Measurements from ENCODE around the gene NCAM1.

Gene NCAM1

DNA sequence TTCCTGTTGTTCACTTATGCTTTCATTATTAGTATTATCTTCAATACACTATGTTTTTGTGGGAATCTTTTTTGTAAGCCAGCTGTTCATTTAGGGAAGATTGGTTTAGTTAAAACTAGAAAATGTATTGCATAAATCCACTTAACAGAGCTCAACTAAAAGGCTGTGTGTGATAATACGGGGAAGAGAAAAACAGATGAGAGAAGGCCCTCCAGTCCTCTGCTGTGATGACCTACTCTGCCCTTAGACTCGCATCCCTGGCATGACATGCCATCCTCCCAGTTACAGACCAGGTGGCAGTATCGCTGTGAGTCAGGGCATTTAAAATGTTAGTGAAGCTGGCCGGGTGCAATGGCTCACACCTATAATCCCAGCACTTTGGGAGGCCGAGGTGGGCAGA lies 179.8 kb downstream of the NCAM1 start:
- no peak for DNase-seq

DNA sequence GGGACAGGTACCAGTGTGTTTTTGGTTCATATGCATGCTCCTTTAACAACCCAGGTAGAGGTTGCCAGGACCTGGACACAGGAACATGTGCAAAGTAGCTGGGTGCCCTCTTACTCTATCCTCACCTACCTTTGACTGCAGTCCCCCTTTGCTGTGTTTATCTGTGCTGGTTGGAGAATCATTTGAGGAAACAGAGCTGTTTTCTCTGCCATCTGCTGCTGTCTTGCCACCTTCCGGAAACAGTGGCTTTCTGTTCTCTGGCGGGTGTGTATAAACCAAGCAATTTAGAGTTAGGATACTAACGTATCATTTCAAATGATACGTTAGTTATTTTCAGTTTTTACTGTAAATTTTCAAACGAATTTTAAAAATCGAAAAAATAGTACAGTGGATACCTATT lies 181.3 kb downstream of the NCAM1 start:
- no peak for DNase-seq

DNA sequence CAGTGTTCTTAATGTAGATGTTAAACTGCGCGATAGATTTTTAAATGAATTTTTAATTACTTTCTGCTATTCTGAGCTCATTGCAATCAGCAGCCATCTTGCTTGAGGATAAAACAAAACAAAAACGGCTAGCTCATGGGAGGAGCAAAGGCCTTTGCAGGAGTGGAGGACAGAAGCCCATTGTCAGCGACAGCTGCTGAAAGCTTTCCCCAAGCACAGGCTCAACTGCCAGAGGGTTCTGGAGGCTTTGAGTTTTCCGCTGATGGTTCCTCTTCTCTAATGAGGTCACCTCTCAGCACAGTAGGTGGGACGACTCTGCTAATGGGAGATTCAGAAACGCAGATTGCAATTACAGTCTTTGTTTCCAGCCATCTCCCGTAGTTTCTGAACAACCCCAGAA lies 186.0 kb downstream of the NCAM1 start:
- DNase-seq, result no peak

DNA sequence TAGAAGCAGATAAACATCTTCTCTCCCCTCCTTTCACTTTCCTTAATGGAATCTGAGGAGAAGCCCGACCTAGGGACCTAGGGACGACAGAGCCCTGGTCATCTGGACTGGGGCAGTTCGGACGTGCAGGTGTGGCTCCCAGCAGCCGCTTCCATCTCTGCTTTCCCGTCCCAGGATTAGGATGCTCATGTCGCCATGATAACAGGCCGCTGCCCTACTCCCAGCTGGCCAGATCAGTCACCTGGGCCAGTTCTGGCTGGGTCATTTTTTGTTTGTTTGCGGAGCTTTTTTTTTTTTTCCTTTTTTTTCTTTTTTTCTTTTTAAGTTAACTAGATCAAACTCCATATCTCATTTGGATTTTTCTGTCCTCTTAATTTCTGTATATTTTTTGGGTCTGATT lies 186.9 kb downstream of the NCAM1 start:
- no peak for DNase-seq

DNA sequence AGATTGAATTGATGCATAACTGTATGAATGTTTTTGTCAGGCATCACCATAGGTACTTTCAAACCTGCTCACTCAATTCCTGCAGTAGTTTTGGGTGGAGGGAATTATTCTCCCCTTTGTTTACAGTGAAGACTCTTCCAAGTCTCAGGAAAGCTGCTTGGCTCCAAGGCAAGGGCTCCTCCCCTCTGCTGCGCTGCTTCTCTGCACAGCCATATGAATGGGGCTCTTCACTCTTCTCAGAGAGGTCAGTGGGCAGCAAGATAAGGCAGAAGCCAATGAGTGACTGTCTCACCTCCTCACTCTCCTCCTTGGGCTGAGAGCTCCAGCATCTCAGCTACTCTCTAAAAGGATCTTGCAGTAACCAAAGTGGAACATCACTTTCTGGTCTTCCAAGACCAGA lies 187.4 kb downstream of the NCAM1 start:
- no peak for DNase-seq

DNA sequence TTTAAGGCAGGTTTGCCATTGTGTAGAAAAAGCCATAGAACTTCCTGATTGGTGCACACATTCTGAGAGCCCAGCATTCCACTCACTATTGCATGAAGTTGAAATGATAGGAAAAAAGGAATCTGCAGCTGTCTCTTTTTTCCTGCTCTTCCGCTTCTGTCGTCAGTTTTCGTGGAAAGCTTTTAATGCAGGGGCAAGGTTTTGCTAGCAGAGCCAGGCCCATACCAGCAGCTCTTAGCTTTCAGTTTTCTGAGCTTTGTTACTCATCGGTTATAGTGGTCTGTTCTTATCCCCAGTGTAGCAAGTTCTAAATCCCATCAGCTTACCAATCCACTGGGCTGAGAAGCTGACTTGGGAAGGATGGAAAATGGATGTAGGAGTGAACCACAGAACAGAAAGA lies 190.3 kb downstream of the NCAM1 start:
- DNase-seq, result no peak

DNA sequence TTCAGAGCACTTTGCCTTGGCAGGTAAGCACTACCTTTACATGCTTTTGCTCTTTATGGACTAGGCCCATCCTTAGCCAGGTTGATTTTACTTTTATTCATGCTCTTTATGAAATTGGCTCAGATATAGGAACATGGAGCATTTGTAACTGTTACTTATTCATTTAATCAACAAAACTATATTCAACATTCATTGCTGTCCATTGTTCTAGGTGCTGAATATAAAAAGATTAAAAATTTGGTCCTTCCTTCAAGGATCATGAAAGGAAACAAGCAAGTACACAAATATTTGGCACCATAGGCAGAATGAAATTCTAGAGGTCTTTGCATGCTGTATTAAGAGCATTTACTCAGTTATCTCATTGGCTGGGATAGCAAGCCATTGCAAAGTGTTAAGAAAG lies 191.3 kb downstream of the NCAM1 start:
- no peak for DNase-seq

DNA sequence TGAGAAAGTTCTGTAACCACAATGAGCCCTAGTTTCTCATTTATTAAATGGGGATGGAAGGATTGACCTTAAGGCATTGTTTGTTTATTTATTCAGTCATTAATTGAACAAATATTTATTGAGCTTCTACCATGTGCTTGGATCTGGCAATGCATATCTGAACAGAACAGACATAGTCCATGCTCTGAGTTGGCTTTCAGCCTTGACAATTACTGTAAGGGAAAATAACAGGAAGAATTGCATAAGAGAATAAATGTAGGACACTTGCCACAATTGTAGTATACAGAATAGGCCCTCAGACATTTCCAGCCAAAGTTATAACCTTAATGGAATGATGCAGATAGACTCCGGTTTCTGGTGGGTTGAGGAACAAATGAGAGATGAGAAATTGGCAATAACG lies 192.6 kb downstream of the NCAM1 start:
- no peak for DNase-seq

DNA sequence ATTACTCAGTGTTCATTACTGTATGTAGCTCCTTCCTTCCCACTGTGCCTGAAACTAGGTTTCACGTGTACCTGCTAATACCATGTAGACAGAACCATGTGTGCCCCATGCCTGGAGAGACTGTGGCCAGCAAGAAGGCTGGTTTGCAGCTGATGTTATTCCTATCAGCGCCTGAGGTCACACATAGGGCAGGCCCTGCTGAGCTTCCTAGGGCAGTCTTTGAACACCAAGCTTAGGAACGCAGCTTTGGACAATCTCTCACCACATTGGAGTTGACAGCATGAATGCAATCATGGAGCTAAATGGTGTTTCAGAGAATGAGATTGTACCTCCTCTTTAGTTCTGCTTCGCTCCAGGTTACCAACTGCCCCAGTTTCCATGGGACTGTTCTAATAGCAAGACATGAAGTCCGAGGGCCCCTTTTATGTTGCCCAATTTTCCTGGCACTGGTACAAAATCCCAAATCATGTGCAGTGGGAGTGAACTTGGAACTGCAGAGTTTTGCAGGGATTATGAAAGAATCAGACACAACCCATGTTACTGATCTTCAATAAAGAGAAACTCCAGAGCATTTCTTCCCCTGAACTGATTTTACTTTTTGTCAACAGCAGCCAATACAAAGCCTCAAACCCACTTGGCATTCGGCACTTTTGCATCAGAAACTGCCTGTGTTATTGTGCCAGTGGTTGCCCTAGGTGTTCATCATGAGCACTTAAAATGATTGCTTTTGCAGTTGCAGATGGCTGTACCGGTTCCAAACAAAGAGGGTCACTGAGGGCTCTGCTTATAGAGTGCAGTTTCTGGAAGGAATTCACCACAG lies 199.0 kb downstream of the NCAM1 start:
- DNase-seq, result no peak

DNA sequence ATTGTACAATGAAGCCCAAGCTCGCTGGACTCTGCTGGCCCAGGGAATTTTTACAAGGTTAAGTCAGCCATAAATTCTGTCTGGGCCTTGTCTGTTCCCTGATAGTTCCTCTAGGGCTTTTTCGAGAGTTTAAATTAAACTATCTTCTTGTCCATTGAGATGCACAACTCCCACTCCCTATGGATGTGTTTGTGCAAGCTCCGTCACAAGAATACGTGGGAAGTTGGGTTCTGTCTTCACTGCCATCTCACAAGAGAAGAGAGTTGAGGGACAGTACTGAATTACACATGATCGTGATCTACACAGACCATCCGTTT lies 199.5 kb downstream of the NCAM1 start:
- DNase-seq, result no peak

DNA sequence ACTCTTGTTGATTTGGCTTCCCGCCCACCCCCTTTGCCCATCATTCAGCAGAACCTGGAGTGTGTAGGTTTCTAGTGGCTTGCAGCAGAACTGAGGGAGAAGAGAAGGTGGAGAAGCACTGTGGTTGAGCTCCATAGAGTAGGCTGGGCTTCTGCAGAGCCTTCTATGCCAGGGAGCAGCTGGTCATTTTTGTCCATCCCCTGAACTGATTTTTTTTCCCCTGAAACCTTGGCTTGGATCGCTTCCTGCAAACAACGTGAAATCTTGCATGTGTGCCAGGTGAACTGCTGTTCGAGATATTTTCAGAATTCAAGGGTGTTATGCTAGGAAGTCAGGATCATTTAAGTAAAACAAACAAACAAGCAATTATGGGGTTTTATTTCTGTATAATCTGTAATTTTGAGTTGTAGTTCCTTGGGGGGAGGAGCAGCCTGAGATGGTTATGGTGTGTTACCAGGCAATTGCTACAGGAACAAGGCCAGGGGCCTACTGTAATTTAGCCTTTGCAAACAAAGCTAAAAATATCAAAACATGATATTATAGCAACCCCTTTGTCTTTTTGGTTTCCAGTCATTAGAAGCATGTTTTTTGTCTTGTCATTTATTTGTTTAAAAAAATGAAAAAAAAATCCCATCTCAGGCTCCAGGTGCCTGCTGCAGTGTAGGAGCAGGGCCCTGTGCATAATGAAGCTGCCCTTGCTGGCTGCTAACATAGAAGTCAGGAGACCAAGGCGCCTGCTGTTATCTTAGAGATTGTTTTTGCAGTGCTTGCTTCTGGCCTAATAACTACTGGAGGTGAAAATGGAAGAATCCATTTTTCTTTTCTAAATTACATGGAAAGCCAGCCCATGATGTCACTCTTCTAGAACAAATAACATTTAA lies 200.7 kb downstream of the NCAM1 start:
- no peak for DNase-seq

DNA sequence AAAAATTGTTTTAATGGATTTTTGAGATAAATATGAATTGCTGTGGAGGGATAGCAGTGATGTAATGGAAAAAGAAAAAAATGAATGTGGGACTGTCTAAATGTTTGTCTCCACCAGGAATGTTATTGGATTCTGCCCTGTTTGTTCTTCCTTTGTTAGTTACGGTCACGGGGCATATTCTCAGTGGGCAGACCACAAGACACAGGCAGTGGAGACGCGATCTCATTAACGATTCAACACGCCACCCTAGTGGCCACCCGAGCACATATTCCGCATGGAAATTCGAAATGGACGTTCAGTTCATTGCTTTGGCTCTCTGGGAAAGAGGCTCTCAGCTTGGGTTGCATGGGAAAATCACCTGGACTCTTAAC lies 201.4 kb downstream of the NCAM1 start:
- no peak for DNase-seq

DNA sequence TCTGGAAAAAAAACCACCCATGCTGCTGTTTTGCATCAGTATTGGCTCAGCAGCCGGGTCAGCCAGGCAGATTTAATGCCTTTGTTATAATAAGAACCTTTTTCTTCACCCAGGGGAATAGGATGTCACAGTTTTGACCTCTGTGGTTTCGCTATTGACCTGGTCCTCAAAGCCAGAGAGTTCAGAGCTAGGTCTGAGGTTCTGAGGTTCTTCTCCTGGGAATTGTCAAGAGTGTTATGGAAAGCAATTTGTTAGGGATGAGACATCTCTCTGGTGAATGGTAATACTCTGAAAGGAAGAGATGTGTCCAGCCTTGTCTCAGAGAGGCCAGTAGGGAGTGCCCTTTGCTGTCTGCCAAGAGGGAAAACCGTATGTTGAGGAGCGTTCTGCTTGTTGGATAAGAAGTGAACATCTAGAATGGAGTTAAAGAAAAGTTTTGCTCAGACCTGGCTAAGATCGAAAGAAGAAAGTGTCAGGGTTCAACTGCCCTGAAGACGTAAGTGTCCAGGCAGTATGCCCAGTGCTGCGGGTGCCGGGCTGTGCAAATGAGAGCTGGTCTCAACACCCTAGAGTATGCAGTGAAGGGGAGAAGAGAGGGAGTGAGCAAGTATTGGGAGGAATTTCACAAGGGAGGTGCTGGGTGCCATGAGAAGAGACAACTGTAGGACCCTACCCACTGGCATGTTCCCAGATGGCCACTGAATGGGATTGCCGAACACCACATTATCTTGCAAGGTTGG lies 202.2 kb downstream of the NCAM1 start:
- no peak for DNase-seq

DNA sequence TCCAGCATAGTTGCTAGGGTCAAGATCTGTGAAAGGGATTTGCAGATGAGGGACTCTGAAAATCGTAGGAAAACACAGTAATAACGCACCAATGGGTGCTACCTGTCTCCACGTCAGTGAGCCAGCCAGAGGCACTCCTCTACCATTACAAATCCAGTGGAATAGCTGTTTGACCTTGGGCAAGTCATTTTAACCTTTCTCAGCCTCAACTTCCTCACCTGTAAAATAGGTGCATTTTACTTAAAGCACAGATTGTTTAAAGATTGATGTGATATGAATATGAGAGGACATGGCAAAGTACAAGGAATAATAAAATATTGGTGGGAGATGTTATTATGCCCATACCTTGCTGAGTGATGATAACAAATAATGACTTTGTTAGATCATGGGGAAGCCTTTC lies 205.1 kb downstream of the NCAM1 start:
- DNase-seq, result no peak

DNA sequence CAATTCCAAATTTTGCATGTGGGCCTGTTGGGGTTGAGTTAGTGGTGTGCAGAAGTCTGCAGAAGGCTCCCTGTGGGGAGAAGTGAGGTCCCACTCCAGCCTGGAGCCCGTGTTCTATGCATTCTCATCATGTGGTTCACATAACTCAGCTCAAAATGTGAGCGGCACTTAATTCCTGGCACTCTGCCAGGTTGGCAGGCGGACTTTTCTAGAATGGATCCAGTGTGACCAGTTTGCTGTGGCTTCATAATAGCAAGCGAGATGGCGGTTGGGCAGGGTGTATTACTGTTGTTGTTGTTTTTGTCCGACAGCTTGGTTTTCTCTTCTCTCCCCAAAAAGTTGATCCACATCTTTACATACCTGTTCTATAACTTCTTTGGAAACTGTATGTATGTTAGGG lies 206.4 kb downstream of the NCAM1 start:
- no peak for DNase-seq

DNA sequence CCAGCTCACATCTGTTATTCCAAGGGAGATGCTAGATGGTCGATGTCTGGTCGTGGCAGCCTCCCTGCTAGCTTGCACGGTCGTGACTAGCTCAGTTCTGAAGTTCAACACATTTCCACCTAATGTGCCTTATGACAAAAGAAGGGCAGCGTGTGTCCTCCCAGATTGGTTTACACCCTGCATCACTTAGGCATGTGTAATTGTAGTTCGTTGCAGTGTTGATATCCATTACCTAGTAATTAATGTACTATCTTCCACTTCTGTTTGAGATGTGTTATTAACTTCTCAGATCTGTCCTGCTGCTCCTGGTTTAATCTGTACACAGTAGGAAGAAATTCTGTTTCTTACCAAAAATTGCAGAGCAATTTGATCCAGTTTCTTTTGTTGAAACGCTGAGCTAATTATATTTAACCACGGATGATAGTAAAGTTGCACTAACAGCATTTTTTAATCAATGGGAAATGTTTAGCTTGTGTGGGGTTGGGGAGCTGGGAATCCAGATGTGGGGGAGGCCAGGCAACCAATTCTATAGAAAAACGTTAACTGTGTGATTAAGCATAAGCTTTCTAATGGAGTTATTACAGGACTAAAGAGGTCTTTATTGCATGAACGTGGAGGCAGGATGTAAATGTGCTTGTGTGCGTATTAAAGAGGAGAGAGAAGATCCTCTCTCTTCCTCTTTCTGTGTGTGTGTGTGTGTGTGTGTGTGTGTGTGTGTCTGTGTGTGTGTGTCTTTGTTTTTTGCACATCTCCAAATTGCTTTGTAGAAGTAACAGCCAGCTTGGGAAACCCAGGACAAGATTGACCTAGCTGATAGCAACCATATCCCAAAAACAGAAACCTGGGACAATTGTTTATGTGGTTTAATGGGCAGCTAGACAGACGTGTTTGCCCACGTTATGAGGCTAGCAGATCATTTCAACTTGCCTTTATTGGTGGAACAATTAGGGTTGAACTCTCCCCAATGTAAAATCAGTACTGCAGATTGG lies 207.4 kb downstream of the NCAM1 start:
- DNase-seq, result no peak

DNA sequence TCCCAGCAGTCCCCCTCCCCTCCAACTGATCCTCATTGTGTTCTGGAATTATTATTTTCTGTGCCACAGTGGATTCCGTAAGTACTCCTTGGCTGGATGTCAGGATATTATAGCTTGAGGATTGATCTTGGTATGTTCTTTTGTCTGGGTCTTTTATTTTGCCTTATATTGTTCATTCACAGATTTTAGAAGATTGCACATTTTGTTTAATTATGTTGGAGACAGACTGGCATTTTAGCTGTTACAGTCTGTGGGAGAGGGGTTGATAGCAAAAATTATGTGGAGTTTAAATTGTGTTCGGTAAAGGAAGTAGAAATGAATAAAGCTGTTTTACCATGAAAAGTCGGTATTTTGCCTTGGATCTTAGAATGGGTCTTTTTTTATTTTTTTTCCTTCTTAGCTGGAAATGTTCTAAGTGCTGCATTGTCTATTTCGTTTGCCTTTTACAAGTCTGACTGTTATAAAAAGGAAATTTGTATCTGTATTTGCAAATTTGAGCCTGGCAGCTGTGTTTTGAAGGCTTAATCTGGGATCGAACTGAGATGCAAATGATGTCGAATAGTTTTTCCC lies 211.2 kb downstream of the NCAM1 start:
- no peak for DNase-seq

DNA sequence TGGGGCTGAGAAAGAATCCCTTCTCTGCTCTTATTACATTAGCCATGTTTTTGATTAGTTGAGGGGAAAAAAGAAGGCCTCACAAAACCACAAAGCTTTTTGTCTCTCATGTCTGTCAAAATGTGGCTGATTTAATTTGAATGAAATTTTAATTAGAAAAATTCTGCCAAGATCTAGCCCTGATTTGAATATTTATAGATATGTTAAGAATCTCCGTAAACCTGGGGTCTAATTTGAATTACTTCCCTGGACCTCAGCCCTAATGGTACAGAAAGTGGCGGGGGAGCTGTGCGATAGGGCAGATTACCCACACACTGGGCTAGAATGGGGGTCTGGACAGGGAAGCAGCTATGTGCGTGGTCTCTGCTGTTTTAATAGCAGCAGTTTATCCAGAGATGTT lies 211.9 kb downstream of the NCAM1 start:
- DNase-seq, result no peak

DNA sequence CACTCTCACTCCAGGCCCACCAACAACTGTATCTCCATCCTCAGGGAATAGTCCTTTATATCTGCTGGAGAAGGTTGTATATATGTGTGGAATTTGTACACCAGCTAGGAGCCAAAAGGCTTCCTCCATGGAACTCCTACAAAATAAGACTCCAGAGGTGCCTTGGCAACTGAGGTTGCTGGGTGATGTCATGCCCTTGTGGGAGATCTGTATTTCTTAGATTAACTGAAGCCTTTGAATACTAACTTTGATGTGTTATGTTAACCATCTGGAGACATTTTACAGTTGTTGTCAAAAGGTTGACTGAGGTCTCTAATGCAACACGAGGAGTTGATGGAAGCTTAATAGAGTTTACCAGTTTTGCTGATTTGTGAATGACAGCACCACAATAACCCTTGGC lies 213.7 kb downstream of the NCAM1 start:
- DNase-seq, result no peak

DNA sequence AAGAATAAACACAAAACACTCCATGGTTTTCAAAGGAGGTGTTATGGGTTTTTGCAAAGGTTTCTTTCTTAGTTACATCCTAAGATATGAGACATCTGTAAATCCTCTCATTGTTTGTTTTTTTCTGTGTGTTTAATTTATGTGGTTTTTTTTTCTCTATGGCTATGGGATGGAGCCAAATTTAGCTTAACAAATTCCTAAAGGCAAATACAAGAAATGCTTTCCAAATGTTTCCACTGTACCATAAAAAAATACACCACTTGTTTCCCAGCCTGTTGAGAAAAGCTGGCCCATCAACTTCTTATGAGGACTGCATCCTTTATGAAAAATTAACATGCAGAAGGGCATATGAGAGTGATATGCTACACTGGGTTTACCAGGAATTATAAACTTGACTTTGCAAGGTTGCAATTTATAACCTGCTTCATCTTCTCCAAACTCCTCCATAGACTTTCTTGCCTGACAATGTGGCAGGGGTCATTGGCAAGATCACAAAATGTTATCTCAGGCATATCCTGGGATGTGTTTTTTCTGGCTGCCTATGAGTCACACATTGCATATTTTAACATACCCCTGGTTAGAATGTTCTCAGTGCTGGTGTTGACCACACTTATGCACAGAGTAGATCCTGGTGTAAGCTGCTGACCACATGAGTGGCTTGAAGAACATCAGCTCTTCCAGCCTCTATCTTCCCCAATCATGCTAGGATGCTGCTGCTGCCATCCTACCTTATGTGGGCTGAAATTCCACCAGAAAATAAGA lies 215.6 kb downstream of the NCAM1 start:
- DNase-seq, result no peak

DNA sequence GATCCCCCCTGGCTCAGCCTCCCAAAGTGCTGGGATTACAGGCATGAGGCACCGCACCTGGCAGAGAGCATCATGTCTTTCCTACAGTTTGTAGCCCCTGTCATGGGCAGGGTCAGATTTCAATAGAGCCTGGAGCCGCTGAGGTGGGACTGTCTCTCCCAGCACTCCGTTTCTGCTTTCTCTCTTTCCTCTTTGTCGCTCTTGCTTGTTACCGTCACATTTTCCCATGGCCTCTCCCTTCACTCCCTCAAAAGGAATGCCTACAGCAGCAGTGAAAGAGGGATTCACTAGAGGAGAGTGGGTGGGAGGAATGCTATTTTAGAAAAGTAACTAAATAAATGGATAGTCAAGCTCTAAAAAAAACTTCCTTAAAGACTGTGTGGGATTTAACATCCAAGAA lies 216.5 kb downstream of the NCAM1 start:
- DNase-seq, result no peak
